Measurements from ENCODE around the gene TMEM87B. TPM values are rescaled to one million over a fixed set of nuclear protein-coding genes. Genes with fewer than 3 reads are reported as not detected.

Gene TMEM87B
- total RNA-seq, 1 experiment from 2014 or later = 10.6 TPM

DNA sequence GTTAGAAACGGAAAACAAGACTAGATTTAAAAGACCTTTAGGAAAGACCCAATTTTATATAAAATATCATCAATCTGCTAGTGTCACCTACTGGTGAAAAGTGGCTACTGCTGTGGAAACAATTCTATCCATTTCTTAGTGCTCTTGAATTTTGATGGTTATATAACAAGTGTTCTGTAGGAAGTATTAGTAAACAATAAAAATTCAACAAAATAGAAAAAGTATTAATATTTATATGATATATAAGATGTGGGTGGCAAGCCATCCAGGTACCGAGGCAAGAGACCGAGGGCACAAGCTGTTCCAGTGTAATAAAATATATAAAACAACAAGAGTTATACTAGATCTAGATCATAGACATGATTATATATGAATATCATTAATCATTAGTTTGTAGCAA, 6.2 kb upstream of the TMEM87B start:
- CTCF ChIA-PET = interaction anchor here (0.5 to 1.2 kb wide), 6 partner anchors 10 to 236 kb away, joined by 3 to 5 read pairs (median 4); partner anchors contain the start of gene ANAPC1
- Mint-ChIP-seq H3K36me3 (peaks cover 9% of the 10 kb centered on the region), H3K9me3 (peaks cover 29% of the 10 kb centered on the region)

More for the DNA sequence above, 6.2 kb upstream of the TMEM87B start:
- Mint-ChIP-seq H3K4me1 (peaks cover 19% of the 10 kb centered on the region), H3K4me3 (no peak overlapping the region), H3K27ac (no peak overlapping the region), H3K27me3 (ENCODE audit: low read depth) (peaks cover 26% of the 10 kb centered on the region)
- POLR2A ChIA-PET = no interaction called here
- no peak for TF ChIP-seq JAZF1 (CRISPR knock-in tag; IDR thresholded peaks at IDR 0.05)
- no peak for TF ChIP-seq KAT7 (CRISPR knock-in tag; IDR thresholded peaks at IDR 0.05; ENCODE audit: borderline replicate concordance)
- TF ChIP-seq OVOL2 (CRISPR knock-in tag; IDR thresholded peaks at IDR 0.05; ENCODE audit: borderline replicate concordance) = no peak
- no peak for TF ChIP-seq USF2 (CRISPR knock-in tag; IDR thresholded peaks at IDR 0.05)
- TF ChIP-seq NR1H2 (CRISPR knock-in tag; IDR thresholded peaks at IDR 0.05) = no peak
- no peak for TF ChIP-seq EMX1 (CRISPR knock-in tag; IDR thresholded peaks at IDR 0.05)
- TF ChIP-seq ZNF232 (CRISPR knock-in tag; IDR thresholded peaks at IDR 0.05) = no peak
- no peak for TF ChIP-seq RELA (CRISPR knock-in tag; IDR thresholded peaks at IDR 0.05; ENCODE audit: borderline replicate concordance)
- TF ChIP-seq ARID4B (CRISPR knock-in tag; IDR thresholded peaks at IDR 0.05; ENCODE audit: borderline replicate concordance) = no peak
- TF ChIP-seq, protein P1, sequence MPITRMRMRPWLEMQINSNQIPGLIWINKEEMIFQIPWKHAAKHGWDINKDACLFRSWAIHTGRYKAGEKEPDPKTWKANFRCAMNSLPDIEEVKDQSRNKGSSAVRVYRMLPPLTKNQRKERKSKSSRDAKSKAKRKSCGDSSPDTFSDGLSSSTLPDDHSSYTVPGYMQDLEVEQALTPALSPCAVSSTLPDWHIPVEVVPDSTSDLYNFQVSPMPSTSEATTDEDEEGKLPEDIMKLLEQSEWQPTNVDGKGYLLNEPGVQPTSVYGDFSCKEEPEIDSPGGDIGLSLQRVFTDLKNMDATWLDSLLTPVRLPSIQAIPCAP (CRISPR knock-in tag; IDR thresholded peaks at IDR 0.05) = no peak
- TF ChIP-seq MXD4 (CRISPR knock-in tag; IDR thresholded peaks at IDR 0.05; ENCODE audit: borderline replicate concordance) = no peak
- TF ChIP-seq, protein P2, sequence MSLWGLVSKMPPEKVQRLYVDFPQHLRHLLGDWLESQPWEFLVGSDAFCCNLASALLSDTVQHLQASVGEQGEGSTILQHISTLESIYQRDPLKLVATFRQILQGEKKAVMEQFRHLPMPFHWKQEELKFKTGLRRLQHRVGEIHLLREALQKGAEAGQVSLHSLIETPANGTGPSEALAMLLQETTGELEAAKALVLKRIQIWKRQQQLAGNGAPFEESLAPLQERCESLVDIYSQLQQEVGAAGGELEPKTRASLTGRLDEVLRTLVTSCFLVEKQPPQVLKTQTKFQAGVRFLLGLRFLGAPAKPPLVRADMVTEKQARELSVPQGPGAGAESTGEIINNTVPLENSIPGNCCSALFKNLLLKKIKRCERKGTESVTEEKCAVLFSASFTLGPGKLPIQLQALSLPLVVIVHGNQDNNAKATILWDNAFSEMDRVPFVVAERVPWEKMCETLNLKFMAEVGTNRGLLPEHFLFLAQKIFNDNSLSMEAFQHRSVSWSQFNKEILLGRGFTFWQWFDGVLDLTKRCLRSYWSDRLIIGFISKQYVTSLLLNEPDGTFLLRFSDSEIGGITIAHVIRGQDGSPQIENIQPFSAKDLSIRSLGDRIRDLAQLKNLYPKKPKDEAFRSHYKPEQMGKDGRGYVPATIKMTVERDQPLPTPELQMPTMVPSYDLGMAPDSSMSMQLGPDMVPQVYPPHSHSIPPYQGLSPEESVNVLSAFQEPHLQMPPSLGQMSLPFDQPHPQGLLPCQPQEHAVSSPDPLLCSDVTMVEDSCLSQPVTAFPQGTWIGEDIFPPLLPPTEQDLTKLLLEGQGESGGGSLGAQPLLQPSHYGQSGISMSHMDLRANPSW (CRISPR knock-in tag; conservative IDR thresholded peaks at IDR 0.05; ENCODE audit: low read depth) = no peak
- TF ChIP-seq FOXK1 (CRISPR knock-in tag; IDR thresholded peaks at IDR 0.05) = no peak
- no peak for TF ChIP-seq ATF2 (CRISPR knock-in tag; IDR thresholded peaks at IDR 0.05; ENCODE audit: borderline replicate concordance, low read depth)
- TF ChIP-seq FOXP1 (CRISPR knock-in tag; IDR thresholded peaks at IDR 0.05; ENCODE audit: borderline replicate concordance) = no peak
- no peak for ATAC-seq
- DNase-seq (ENCODE audit: low spot score) = no peak
